Activated T-cell treated with anti-CD3 and anti-CD28 coated beads for 48 hours (primary cell): Measurements from ENCODE around the gene B3GNT7.
A peak's percentile ranks its signal among the peaks of the same experiment; 100 is the strongest.
"Not testable (repeated sequence)": the region's sequence is repeated elsewhere in the genome, so short reads cannot be mapped to it uniquely, and the experiment has no call there.

Experiments
- DNase-seq: peaks from one replicate; pipeline ENCODE4 v3.0.0-alpha.2; 2020; ENCODE audit warnings: low read depth

B3GNT7 gene

DNA sequence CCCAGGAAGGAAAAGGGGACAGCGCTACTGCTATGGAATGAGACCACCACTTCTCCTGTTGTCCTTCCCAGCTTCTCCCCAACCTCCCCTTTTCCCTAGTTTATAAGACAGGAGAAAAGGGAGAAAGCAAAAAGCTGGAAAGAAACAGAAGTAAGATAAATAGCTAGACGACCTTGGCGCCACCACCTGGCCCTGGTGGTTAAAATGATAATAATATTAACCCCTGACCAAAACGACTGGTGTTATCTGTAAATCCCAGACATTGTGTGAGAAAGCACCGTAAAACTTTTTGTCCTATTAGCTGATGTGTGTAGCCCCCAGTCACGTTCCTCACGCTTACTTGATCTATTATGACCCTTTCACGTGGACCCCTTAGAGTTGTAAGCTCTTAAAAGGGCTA, 5.2 kb downstream of the B3GNT7 start:
- not testable (repeated sequence) for DNase-seq

DNA sequence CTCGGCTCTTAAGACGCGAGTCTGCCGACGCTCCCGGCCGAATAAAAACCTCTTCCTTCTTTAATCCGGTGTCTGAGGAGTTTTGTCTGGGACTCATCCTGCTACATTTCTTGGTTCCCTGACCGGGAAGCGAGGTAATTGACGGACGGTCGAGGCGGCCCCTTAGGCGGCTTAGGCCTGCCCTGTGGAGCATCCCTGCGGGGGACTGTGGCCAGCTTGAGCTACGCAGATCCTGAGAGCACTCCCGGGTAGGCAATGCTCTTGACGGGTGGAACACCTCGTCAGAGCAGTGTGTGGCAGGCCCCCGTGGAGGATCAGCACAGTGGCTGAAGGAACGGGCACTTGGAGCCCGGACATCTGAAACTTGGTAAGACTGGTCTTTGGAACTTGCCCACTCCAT, 5.6 kb downstream of the B3GNT7 start:
- DNase-seq, result not testable (repeated sequence)

DNA sequence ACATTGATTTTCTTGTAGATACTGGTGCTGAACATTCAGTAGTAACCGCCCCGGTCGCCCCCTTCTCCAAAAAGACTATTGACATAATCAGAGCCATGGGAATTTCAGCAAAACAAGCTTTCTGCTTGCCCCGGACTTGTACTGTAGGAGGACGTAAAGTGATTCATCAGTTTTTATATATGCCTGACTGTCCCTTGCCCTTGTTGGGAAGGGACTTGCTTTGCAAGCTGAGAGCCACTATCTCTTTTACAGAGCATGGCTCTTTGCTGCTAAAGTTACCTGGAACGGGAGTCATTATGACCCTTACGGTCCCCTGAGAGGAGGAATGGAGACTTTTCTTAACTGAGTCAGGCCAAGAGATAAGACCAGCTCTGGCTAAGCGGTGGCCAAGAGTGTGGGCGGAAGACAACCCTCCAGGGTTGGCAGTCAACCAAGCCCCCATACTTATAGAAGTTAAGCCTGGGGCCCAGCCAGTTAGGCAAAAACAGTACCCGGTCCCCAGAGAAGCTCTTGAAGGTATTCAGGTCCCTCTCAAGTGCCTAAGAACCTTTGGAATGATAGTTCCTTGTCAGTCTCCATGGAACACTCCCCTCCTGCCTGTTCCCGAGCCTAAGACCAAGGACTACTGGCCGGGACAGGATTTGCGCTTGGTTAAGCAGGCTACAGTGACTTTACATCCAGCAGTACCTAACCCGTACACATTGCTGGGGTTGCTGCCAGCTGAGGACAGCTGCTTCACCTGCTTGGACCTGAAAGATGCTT, 8.1 kb downstream of the B3GNT7 start:
- not testable (repeated sequence) for DNase-seq

GRCh38 chr2:231404183-231404578, 8.7 kb downstream of the B3GNT7 start:
- DNase-seq, result not testable (repeated sequence)

- peak; percentile 26 for DNase-seq
These were observed 10.3 kb downstream of the B3GNT7 start for GRCh38 chr2:231405601-231406367.

- DNase-seq, result not testable (repeated sequence)
These were observed 12.2 kb downstream of the B3GNT7 start for GRCh38 chr2:231407686-231408085.

GRCh38 chr2:231408304-231408703, 12.8 kb downstream of the B3GNT7 start:
- not testable (repeated sequence) for DNase-seq

DNA sequence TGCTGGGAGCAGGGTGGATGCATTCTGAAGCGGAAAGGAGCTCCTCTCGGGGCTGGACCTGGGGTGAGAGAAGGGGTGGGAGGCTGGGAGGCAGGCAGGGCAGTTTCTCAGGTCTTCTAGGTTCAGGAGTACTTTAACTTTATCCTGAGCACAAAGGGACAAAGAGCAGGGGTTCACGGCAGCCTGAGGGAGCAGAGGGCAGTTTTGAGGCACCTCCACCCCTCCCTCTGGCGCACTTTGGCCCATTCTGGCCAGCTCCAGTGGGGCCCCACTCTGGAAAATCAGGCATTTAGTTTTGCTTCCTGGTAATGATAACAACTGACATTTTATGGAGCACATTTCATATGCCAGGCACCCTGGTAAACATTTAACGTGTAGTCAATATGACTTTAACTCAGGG, 14.3 kb downstream of the B3GNT7 start:
- no peak for DNase-seq

GRCh38 chr2:231410293-231411004, 14.9 kb downstream of the B3GNT7 start:
- no peak for DNase-seq

DNA sequence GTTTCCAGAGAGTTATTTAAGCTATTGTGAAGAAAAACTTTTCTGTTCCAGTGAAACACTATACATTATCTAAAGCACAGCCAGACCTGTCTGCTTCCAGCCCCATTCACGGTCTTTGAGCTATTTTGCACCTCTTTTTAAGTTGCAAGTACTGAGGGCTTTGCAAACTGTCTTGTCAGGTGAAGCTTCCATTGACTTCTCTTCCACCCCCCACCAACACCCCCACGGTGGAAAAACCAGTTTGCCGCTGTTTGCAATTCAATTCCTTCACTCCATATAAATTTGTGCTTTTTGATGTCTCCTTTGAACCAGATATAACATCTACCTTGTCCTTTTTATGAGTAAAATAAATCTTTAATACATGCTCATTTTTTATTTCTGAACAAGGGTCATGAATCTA, 15.7 kb downstream of the B3GNT7 start:
- DNase-seq, result no peak

- DNase-seq, result peak; percentile 80
These were observed 16.5 kb downstream of the B3GNT7 start for GRCh38 chr2:231411831-231412617.

DNA sequence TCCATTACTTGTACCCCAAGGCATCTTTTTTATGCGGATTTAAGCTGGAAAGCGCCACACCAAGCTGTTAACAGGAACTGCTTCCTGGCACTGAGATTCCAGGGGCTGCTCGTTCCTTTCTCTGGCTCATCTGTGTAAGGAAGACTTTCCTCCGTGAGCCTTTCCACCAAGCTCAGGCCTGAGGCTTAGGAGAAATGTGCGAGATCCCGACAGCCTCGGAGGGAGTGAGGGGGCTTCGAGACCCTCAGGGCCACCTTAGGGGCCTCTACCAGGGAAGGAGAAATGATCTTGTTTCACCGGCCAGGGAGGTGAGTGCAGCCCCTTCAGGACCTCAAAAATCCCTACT, 17.1 kb downstream of the B3GNT7 start:
- DNase-seq, result no peak

DNA sequence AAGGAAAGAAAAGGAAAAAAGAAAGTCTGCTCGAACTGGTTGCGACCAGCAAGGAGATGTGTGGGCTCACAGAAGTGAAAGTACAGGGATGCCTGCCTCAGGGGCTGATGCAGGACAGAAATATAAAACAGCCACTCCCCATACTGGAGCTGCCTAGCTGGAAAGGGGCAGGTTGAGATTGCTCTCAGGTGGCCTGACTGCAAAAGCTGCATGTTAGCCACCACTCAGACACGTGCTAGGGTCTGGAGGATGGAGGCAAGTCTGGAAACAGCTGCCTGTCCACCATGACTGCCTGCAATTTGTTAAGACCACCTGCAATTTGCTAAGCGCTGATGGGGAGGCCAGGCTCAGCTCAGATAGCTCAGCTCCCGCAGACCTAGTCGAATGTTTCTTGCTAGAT, 17.9 kb downstream of the B3GNT7 start:
- DNase-seq, result no peak

GRCh38 chr2:231413921-231414476, 18.5 kb downstream of the B3GNT7 start:
- no peak for DNase-seq

DNA sequence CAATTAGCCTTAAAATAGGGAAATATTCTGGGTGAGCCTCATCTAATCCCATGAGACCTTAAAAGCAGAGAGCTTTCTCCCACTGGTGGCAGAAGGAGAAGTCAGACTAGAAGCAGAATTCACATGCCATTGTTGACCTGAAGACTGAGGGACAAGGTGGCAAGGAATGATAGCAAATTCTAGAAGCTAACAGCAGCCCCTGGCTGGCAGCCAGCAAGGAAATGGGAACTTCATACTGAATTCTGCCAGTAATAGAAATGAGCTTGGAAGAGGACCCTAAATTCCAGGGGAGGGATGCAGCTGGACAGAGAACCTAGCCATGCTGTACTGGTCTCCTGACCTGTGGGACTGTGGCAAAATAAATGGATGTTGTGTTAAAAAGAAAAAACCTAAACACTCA, 19.5 kb downstream of the B3GNT7 start:
- no peak for DNase-seq

DNA sequence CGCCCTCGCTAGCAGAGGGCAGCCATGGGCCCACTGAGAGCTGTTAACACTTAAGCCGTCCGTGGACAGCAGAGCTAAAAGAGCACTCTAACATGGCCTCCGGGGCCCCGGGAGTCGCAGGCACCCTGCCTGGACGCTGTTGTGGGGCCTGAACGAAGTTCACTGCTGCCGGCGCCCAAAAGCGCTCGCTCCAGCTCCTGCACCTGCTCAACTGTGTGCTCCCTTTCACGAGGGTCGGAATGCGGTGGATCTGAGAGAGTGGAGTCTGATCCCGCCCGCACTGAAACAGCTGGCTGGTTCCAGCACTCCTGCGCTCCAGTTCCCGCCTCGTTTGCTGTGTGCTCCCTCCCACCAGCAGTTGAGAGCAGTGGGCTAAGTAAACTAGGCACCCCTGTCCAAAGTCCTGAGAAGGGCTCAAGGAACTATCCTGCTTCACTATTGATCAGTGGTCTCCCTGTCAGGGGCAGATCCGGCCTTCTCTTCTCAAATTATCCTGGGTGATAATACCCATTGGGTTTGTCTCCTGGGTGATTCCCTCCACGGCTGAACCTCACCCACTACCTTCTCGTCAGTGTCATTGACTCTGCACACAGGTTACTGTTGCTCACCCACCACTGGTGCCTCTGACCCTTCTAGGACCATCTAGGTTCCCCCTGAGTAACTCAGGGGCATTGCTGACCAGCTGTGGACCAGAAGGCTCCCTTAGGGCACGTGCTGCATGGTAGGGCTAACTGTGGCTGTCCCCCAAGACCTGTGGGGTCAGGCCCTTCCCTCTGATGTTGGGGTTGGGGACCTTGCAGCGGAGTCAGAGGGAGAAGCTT, 23.5 kb downstream of the B3GNT7 start:
- no peak for DNase-seq

GRCh38 chr2:231421051-231421580, 25.6 kb downstream of the B3GNT7 start:
- DNase-seq, result no peak

DNA sequence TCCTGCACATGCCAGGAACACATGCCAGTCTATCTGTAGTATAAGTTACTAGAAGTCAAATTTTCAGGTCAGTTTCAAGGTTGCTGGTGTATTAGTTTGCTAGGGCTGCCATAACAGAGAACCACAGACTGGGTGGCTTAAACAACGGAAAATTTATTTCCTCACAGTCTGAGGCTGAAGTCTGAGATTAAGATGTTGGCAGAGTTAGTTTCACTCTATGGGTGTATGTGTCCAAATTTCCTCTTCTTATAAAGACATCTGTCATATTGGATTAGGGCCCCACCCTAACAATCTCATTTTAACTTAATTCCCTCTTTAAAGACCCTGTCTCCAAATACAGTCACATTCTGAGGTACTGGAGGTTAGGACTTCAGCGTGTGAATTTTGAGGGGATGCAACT, 26.5 kb downstream of the B3GNT7 start:
- no peak for DNase-seq

- no peak for DNase-seq
These were observed 27.7 kb downstream of the B3GNT7 start for GRCh38 chr2:231423176-231423575.

- no peak for DNase-seq
These were observed 29.8 kb downstream of the B3GNT7 start for GRCh38 chr2:231425291-231425810.
